GM19395 (cell line): ENCODE results near the gene METTL21C.

ENCODE experiments used
- ATAC-seq: cut with Tn5 transposase; IDR thresholded peaks from one replicate; pipeline ENCODE4 v1.9.1; 2021; ENCODE audit warnings: mild to moderate bottlenecking, moderate library complexity; ENCODE audit not compliant: unreplicated experiment

Gene METTL21C

GRCh38 chr13:102697929-102698648 lies 3.2 kb upstream of the METTL21C start:
- no peak for ATAC-seq

- ATAC-seq = no peak
Observed at GRCh38 chr13:102697264-102697663, 2.4 kb upstream of the METTL21C start.

GRCh38 chr13:102696465-102696864 lies 1.6 kb upstream of the METTL21C start:
- no peak for ATAC-seq

GRCh38 chr13:102693776-102694175 lies 1.1 kb downstream of the METTL21C start:
- no peak for ATAC-seq

- no peak for ATAC-seq
Observed at GRCh38 chr13:102693250-102693649, 1.6 kb downstream of the METTL21C start.

GRCh38 chr13:102692491-102692826 lies 2.4 kb downstream of the METTL21C start:
- no peak for ATAC-seq

- ATAC-seq = no peak
Observed at GRCh38 chr13:102690883-102691282, 4.0 kb downstream of the METTL21C start.

- ATAC-seq = no peak
Observed at GRCh38 chr13:102688306-102688973, 6.4 kb downstream of the METTL21C start.

GRCh38 chr13:102687520-102687919 lies 7.3 kb downstream of the METTL21C start:
- ATAC-seq = no peak

GRCh38 chr13:102686024-102686423 lies 8.8 kb downstream of the METTL21C start:
- no peak for ATAC-seq

GRCh38 chr13:102683637-102684036 lies 11.2 kb downstream of the METTL21C start:
- ATAC-seq = no peak

GRCh38 chr13:102682727-102683126 lies 12.1 kb downstream of the METTL21C start:
- ATAC-seq = no peak

GRCh38 chr13:102682211-102682610 lies 12.6 kb downstream of the METTL21C start:
- ATAC-seq = no peak

GRCh38 chr13:102680842-102681740 lies 13.8 kb downstream of the METTL21C start:
- peak; percentile 54 for ATAC-seq

GRCh38 chr13:102680133-102680717 lies 14.6 kb downstream of the METTL21C start:
- ATAC-seq = no peak

GRCh38 chr13:102679449-102680132 lies 15.3 kb downstream of the METTL21C start:
- ATAC-seq = no peak

GRCh38 chr13:102678339-102679107 lies 16.3 kb downstream of the METTL21C start:
- ATAC-seq = no peak

- ATAC-seq = no peak
Observed at GRCh38 chr13:102677122-102677521, 17.7 kb downstream of the METTL21C start.

- ATAC-seq = no peak
Observed at GRCh38 chr13:102675115-102675514, 19.7 kb downstream of the METTL21C start.

GRCh38 chr13:102670130-102670529 lies 24.7 kb downstream of the METTL21C start:
- no peak for ATAC-seq
